OCI-LY7 (cell line): ENCODE results near the gene CTNNBL1.

ENCODE experiments used
- CTCF ChIP-seq: fragments of 200-600 bp; sonication (generic); conservative IDR thresholded peaks from 2 replicates; pipeline ENCODE4 v1.5.1; 2014; ENCODE audit warnings: mild to moderate bottlenecking, antibody characterized with exemption, low read length, moderate library complexity, mixed read lengths
- EZH2phosphoT487 ChIP-seq: fragments of 200-600 bp; sonication (generic); IDR thresholded peaks from 2 replicates; pipeline ENCODE4 v1.6.1; 2018; ENCODE audit warnings: low read depth, borderline replicate concordance, mild to moderate bottlenecking, mixed run types, antibody characterized with exemption, low read length, moderate library complexity, mixed read lengths

DNA sequence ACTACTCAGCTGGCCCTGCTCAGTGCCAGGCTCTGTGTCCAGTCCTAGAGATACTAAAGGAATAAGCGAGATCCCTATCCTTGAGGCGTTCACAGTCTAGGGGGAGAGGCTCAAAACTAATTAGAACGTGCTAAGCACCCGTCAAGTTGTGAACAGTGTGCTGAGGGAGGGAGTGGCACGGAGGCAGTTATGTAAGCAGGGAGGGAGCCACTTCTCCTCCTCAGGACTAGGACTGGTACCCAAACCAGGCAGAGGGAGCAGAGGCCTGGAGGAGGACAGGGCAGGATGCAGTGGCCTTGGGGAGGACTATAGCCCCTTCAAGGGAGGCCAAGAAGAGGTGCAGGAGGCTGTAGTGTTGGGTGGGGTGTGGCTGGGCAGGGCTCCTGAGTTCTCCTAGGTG, 169.5 kb downstream of the CTNNBL1 start:
- TF ChIP-seq CTCF (no peak), EZH2phosphoT487 (no peak)
